Astrocyte of the spinal cord (primary cell): ENCODE results near the gene ARHGAP1.
"Not testable (repeated sequence)": the region's sequence is repeated elsewhere in the genome, so short reads cannot be mapped to it uniquely, and the experiment has no call there.

Experiments used
- DNase-seq: peaks from one replicate; pipeline ENCODE4 v3.0.0; 2011; ENCODE audit warnings: low read depth, low spot score
- H3K4me3 ChIP-seq: 2 replicates; pipeline ENCODE4 v1.5.1; 2011; ENCODE audit warnings: low read depth, mild to moderate bottlenecking, low read length, moderate library complexity
- in situ Hi-C: cut with HindIII; loops from 2 replicates; pipeline ENCODE4 v1.10.0; 2017; ENCODE audit warnings: low sequenced_read_pairs
- TF ChIP-seq, protein P1 (sequence below): IDR thresholded peaks from 2 replicates; pipeline ENCODE4 v1.5.1; 2012; ENCODE audit warnings: low read depth, mild to moderate bottlenecking, low read length, inconsistent platforms

The ARHGAP1 gene

DNA sequence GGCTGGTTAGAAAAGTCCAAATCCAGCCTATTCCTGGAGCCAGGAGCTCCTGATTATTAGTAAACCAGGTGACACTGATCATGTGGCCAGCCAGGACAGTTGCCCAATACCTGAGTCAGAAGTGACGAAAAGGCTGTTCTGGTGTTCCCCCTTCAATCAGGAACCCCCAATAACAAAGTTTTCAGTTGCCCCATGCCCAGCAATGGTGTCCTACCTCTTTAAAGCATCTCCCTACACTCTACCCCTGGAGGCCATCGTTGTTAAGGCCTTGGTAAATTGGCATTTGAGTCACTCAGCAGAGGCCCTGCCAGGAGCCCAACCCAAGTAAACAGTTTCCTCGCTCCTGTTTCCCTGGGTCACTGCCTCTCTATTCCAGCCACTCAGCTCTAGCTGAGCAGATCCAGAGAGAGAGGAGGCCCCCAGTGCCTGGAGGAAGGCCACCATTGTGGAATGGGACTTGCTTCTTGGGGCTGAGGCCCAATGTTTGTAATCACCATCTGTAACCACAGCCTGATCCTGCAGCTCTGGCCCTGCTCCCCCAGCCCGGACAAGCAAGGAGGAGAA is 25.0 kb downstream of the ARHGAP1 start:
- in situ Hi-C loops = no loop called here
- TF ChIP-seq, protein P1, sequence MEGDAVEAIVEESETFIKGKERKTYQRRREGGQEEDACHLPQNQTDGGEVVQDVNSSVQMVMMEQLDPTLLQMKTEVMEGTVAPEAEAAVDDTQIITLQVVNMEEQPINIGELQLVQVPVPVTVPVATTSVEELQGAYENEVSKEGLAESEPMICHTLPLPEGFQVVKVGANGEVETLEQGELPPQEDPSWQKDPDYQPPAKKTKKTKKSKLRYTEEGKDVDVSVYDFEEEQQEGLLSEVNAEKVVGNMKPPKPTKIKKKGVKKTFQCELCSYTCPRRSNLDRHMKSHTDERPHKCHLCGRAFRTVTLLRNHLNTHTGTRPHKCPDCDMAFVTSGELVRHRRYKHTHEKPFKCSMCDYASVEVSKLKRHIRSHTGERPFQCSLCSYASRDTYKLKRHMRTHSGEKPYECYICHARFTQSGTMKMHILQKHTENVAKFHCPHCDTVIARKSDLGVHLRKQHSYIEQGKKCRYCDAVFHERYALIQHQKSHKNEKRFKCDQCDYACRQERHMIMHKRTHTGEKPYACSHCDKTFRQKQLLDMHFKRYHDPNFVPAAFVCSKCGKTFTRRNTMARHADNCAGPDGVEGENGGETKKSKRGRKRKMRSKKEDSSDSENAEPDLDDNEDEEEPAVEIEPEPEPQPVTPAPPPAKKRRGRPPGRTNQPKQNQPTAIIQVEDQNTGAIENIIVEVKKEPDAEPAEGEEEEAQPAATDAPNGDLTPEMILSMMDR = no peak

DNA sequence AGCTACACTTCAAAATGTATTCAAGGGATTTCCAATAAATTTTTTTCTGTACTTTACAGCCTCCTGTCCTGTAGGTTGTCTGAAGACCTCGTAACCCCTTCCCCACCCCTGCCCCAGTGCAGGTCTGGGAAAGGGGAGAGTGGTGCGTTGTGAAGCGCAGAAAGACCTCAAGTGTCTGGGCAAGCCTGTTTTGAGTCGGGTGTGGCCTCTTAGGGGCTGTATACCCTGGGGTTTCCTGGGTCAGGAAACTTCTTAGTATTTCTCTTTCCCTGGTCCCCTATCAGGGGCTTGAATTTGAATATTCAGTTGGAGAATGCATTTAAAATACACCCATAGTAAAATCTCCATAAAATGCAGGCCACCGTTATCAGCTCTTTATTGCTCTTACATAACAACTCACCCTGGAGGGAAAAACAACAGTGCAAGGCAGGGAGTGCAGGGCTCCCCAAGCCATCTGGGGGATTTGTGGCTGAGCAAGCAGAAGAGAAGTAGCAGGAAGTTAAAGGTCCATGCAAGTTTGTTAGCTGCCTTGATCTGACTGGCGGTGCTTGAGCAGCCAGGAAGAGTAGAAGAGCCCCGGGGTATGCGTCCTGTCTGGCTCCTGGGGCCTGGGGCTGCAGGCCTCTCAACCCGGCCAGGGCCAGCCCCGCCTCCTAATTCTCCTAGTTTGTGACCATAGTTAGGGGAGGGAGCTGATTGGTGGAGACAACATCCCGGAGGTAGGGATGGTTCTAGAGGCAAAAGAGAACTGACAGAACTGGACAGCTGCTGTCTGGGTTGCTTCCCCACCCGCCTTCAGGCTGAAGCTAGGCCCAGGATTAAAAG is 25.7 kb downstream of the ARHGAP1 start:
- in situ Hi-C loops = no loop called here
- TF ChIP-seq, protein P1 = no peak
- DNase-seq = peak; percentile 22
- H3K4me3 ChIP-seq = no peak overlapping the region

More for the DNA sequence above, 25.0 kb downstream of the ARHGAP1 start:
- DNase-seq = peak; percentile 69
- H3K4me3 ChIP-seq = no peak overlapping the region

DNA sequence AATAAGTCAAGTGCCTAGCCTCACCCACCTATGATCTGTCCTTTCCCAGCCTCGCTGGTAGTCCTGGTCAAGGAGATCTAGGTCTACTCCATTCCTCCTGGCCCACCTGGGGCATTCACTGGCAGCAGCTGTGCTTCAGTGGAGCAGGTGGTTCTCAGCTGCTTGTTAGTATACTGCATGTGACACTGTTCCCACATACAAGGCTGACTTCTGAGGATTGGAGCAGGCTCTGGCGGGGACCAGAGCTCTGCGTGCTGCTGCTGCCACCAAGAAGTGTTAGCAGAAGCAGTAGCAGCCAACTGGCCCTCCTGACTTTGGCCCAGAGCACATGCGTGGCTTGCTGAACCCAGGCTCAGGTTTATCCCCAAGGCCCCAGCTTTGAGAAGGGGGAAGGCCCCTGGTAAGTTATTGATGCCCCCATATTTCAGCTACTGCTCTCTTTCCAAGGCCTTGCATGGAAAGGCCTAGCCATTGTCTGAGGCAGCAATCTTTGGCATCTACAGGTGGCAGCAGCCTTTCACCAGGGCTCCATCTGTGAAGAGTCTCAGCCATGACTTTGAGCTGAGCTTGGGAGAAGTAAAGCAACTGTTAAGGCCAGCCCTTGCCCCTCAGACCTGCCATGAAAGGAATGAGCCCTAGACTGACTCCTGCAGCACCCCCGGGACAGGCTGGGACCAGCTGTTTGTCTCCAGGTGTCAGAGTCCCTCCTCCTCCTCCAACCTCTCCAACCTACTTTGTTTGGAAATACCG is 26.5 kb downstream of the ARHGAP1 start:
- DNase-seq = no peak
- in situ Hi-C loops = no loop called here
- no peak overlapping the region for H3K4me3 ChIP-seq
- TF ChIP-seq, protein P1 = no peak

DNA sequence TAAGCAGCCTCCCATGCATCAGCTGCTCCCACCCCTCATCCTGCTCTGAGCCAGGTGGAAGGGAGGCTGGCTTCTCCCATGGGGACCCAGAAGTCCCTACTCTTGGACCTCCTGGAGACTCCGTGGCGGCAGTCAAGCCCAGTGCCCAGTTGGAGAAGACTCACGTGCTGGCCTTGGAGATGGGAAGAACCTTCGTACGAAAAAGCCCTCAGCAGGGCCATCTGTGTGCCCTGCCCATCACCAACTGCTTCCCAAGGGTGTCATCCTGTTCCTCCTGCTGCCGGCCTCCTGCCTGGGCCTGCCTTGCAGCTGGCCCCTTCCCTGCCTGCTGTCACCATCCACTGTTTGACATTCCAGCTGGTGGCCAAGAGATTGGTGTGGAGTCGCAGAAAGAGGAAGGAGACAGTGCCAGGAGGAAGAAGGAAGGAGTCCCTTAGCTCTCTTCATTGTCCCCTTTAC is 28.0 kb downstream of the ARHGAP1 start:
- no peak overlapping the region for H3K4me3 ChIP-seq
- TF ChIP-seq, protein P1 = no peak
- DNase-seq = no peak
- in situ Hi-C loops = no loop called here

DNA sequence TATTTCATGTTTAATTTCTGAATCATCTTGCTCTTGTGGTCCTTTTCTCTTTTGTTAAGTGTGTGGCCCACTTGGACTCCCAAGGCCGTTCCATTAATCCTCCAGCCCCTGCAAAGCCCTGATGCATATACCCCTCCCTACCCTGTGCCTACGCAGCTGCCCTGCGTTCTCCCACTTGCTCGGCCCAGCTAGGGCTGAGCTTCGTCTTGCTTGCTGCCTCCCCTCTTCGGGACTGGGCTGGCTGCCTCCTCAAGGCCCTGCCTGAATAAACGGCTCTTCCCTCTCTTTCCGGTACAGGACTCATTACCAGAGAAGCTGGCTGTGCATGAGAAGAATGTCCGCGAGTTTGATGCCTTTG is 28.5 kb downstream of the ARHGAP1 start:
- no peak overlapping the region for H3K4me3 ChIP-seq
- DNase-seq = no peak
- in situ Hi-C loops = no loop called here
- TF ChIP-seq, protein P1 = no peak

DNA sequence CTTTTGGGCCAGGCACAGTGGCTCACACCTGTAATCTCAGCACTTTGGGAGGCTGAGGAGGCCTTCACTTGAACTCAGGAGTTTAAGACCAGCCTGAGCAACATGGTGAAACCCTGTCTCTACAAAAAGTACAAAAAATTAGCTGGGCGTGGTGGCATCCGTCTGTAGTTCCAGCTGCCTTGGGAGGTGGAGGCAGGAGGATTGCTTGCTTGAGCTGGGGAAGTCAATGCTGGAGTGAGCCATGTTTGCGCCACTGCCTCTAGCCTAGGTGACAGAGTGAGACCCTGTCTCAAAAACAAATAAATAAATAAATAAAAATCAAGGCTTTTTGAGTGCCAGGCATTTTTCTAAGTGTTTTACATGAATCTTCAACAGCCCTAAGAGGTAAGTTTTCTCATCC is 29.9 kb downstream of the ARHGAP1 start:
- DNase-seq, H3K4me3 ChIP-seq, in situ Hi-C loops: not testable (repeated sequence)
